RWPE2 (cell line): ENCODE measurements around the gene ARHGEF28.

Experiments used
- ATAC-seq: fragments of 200-7000 bp; cut with Tn5 transposase; 3 replicates; pipeline ENCODE4 v1.9.1; 2021; ENCODE audit warnings: low read depth
- DNase-seq: peaks from one replicate; pipeline ENCODE4 v3.0.0-alpha.2; 2020; ENCODE audit warnings: low spot score
- H3K27ac ChIP-seq: fragments of 450-650 bp; 2 replicates; pipeline ENCODE4 v1.5.1; 2017; ENCODE audit warnings: mild to moderate bottlenecking; ENCODE audit not compliant: poor library complexity, severe bottlenecking
- H3K27me3 ChIP-seq: fragments of 250-450 bp; sonication (Bioruptor Pico); 2 replicates; pipeline ENCODE4 v1.5.1; 2021; ENCODE audit warnings: mild to moderate bottlenecking, moderate library complexity; ENCODE audit not compliant: insufficient read depth, poor library complexity, severe bottlenecking
- H3K36me3 ChIP-seq: fragments of 250-450 bp; sonication (Bioruptor Pico); 2 replicates; pipeline ENCODE4 v1.5.1; 2020; ENCODE audit warnings: low read depth, mild to moderate bottlenecking, moderate library complexity
- H3K4me1 ChIP-seq: fragments of 250-450 bp; sonication (Bioruptor Pico); 2 replicates; pipeline ENCODE4 v1.5.1; 2021; ENCODE audit warnings: mild to moderate bottlenecking, moderate library complexity; ENCODE audit not compliant: insufficient read depth, poor library complexity, severe bottlenecking
- H3K4me3 ChIP-seq: fragments of 250-450 bp; sonication (Bioruptor Pico); 2 replicates; pipeline ENCODE4 v1.5.1; 2021; ENCODE audit warnings: mild to moderate bottlenecking, moderate library complexity; ENCODE audit not compliant: severe bottlenecking
- H3K9me3 ChIP-seq: fragments of 250-450 bp; sonication (Bioruptor Pico); 2 replicates; pipeline ENCODE4 v1.5.1; 2021; ENCODE audit warnings: mild to moderate bottlenecking, moderate library complexity; ENCODE audit not compliant: severe bottlenecking
- CTCF ChIP-seq: fragments of 450-650 bp; IDR thresholded peaks from one replicate; pipeline ENCODE4 v1.5.1; 2017; ENCODE audit warnings: mild to moderate bottlenecking, moderate library complexity; ENCODE audit not compliant: poor library complexity, severe bottlenecking

ARHGEF28 gene

GRCh38 chr5:73743161-73743560 is 117.2 kb downstream of the ARHGEF28 start:
- no peak for TF ChIP-seq CTCF
- H3K9me3 ChIP-seq: no peaks in the 10 kb centered on the region
- H3K27me3 ChIP-seq: no peaks in the 10 kb centered on the region
- no peak overlapping the region for H3K4me3 ChIP-seq
- ATAC-seq: no peak
- no peak for DNase-seq
- H3K4me1 ChIP-seq: peaks cover 11% of the 10 kb centered on the region
- no peak overlapping the region for H3K27ac ChIP-seq
- no peaks in the 10 kb centered on the region for H3K36me3 ChIP-seq

GRCh38 chr5:73745836-73746235 is 119.8 kb downstream of the ARHGEF28 start:
- ATAC-seq (no peak), DNase-seq (no peak)
- Histone ChIP-seq H3K27ac (no peak overlapping the region), H3K4me3 (no peak overlapping the region), H3K36me3 (peaks cover 18% of the 10 kb centered on the region), H3K9me3 (no peaks in the 10 kb centered on the region), H3K27me3 (no peaks in the 10 kb centered on the region), H3K4me1 (peaks cover 11% of the 10 kb centered on the region)
- no peak for TF ChIP-seq CTCF

GRCh38 chr5:73746608-73747007 is 120.6 kb downstream of the ARHGEF28 start:
- H3K4me3 ChIP-seq: no peak overlapping the region
- no peak overlapping the region for H3K27ac ChIP-seq
- H3K36me3 ChIP-seq: peaks cover 25% of the 10 kb centered on the region
- ATAC-seq (no peak), DNase-seq (no peak)
- no peak for TF ChIP-seq CTCF
- H3K4me1 ChIP-seq: peaks cover 11% of the 10 kb centered on the region
- no peaks in the 10 kb centered on the region for H3K9me3 ChIP-seq
- no peaks in the 10 kb centered on the region for H3K27me3 ChIP-seq

- Histone ChIP-seq H3K4me1 (peaks cover 11% of the 10 kb centered on the region), H3K27ac (no peak overlapping the region), H3K27me3 (no peaks in the 10 kb centered on the region), H3K36me3 (peaks cover 34% of the 10 kb centered on the region), H3K9me3 (no peaks in the 10 kb centered on the region), H3K4me3 (no peak overlapping the region)
- ATAC-seq: no peak; the same call in 2 of the 3 replicates
- DNase-seq: no peak
- no peak for TF ChIP-seq CTCF
Observed at GRCh38 chr5:73747696-73748380, 121.8 kb downstream of the ARHGEF28 start.
